Endothelial cell of hepatic sinusoid (primary cell): Measurements from ENCODE around the gene IP6K3.

Source experiments
- in situ Hi-C: cut with HindIII; loops from 2 replicates; pipeline ENCODE4 v1.10.0; 2017; ENCODE audit warnings: low sequenced_read_pairs

Gene IP6K3

DNA sequence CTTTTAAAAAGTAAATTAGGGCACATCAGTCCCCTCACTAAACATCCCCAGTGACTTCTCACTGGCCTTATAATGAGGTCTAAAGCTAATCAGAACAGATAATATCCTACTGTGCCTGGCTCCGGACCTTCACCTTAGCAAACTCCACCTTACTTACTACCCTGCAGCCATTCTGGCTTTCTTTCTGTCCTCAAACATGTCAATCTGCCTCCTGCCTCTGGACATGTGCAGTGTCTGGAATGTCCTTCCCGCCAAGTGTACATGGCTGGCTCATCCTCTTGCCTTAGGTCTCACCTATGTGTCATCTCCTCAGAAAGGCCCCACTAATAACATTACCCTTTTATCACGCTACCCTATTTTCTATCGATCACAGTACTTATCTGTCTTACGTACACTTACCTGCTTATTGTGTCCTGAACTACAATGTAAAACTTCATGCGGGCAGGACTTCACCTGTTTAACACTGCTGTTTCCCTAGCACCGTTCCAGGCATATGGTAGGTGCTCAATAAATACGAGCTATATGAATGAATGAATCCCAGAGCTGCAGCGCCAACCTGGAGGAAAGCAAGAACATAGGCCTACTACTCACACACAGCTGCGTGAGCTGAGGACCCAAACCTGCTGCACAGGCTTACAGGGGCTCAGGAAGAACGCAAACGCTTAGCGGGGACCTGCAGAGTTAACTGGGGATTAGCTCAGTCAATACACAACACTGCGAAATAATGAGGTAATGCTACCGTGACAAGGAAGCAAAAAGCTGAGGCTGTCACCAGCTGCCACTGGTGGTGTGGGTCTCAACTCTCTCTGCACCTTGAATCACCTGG lies 36.2 kb downstream of the IP6K3 start:
- in situ Hi-C loops, result loop anchor here (5.0 kb wide), 1 partner anchor 123 kb away; no protein-coding TSS in a partner anchor

DNA sequence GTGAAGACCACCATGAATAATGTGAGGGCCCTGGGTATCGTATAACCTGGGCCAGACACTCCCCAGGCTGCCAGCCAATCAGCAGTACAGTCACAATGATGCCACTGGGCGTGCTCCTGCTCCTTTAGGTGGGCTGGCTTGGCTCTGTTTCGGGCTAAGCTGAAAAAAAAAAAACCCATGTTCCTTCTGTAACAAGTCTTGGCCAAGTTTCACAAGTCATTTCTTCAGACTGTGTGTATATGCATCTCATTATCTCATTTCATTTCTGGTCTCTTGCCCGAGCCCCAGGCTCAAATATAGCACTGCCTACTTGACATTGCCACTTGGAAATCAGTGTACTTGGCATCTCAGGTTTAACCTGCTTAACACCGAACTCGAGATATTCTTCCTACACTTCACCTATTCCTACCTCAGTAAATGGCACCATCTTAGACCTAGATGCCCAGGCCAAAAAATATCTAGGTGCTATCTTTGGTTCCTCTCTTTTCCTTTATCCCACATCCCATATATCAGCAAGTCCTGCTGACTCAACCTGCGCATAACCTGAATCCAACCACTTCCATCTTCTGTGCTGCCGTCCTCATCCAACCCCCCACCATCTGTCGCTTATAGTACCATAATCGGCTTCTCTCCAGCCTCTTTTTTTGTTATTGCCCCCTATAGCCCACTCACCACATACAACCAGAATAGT lies 37.0 kb downstream of the IP6K3 start:
- in situ Hi-C loops, result loop anchor here (5.0 kb wide), 1 partner anchor 122 kb away; no protein-coding TSS in a partner anchor

DNA sequence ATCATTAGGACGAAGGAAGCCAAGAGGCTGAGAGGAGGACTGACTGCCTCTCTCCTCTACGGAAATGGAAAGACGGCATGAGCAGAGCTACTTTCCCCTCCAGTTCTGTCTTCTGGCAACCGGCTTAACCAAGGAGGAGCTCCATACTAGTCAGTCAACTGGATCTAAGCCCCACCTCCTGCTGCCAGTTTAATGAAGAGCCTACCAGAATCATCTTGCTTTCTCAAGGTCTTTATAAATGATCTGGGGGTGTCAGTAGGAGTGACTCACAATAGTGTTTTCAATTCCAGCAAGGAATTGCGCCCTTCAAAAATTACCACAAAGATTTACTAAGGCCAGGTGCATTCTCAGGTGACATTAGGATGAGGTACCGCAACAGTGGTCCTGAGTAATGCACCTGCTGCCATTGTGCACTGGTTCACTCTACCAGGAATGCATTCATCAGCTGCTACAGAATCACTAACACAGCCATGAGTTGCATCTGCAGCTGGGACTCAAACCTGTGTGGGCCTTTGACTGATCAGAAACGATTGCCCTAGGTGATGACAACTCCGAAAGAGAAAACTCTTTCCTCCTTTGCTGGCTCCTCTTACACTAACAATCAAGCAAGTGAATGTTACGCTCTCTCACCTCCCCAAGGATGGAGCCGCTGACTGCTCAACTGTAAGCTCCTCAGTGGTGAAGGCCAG lies 38.0 kb downstream of the IP6K3 start:
- in situ Hi-C loops, result no loop called here

DNA sequence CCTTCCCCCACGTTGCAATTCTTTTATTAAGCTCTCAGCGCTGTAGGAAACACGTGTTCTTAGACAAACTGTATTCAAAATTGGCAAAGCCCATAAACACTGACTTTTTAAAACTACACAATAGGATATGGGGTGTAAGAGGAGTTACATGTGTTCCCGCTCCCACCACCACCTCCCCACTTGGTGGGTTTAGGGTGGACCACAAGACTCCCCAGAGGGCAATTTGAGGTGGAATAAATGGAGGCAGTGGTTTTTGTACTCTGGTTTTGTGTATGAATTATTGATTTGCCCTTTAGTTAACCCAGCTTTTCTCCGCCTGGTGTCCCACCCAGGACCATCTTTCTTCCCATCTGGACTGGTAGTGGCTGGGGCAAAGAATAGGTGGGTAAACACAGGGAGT lies 38.9 kb downstream of the IP6K3 start:
- in situ Hi-C loops, result no loop called here

DNA sequence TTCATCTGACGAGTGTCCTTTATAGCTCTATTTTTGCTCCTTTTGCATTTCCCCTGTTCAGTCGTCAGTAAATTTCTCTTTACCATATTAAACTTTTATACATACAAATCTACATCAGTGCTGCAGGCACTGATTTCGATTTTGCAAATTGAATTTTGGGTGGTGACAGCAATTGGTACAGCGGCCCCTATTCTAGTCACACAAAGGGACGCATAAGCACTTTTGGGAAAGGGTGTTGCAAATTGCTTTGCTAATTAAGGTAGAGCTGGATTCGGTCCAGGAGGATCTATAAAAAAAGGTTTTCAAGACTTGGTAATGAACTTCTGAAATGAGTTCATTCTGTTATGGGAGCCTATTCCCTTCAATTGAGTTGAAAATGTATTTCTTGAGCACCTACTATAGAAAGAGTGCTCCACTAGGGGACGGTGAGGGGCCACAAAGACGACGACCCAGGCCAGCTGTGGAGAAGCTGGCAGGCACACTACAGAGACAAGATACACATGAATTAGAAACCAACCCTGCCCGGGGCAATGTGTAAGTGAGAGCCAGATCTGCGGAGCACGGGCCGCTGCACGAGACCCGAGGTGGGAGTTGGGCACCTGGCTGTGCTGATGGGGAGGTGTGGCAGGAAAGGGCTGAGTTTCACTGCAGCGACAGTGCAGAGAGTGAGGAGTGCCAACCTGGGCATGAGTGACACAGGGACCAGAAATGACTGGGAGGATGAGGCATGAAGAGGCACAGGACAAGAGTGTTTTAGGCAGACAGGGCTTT lies 40.6 kb downstream of the IP6K3 start:
- in situ Hi-C loops, result no loop called here

DNA sequence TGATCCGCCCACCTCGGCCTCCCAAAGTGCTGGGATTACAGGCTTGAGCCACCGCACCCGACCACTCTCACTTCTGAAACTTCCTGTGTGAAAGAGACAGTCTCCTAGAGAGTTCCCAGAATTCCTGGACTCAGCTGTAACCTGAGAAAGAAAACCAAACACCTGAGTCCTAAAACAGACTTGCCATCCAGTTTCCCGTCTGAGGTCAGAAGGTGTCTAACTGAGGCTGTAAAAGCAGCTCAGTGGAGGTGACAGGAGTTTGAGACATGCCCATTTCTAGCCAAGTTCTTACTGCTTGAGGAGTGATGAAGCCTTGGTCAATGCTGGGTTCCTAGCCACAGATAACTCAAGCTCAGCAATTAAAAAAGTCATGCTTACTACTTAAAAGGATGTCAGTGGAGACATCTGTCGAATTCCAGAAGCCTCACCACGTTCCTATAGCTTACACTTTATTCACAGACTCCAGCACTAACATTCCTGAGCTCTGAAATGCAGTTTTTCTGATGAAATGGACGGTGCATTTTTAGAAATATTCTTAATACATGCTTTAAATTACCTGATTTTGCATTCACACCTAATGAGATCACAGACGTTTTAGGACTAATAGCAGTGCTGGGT lies 41.3 kb downstream of the IP6K3 start:
- in situ Hi-C loops, result no loop called here

DNA sequence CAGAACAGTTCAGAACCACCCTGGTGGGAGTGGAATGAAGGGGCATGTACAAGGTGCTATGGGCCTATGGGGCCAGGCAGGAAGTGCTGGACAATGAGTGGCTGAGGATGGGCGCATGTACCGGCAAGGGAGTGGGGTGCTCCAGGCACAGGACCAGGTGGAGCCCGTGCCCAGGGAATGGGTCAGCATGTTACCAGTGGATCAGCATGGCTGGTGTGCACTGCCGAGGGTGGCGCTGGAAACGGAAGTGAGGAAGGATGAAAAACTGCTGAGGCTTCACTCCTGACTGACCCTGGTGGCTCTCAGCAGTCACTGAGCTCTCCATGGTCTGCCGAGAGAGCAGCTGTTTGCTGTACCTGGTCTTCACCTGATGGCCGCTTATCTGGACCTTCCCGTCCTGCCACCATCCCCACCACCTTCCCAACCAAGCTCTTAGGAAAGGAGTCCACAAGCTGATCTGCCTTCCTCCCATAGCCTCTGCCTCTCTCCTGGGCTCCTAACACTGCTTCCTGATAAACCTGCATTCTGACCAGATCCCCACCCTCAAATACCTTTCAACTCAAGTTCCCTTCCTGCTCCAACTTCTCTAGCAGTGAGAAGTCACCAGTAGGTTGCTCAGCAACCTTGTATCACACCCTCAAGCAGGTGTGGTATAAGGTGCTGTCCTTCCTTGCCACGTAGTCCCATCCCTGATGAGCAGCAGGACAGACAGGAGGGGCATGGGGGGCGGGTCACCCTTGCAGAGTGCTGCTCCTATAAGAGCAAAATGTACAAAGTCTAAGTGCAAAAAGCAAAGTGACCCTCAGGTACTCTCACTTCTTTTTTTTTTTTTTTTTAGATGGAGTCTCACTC lies 42.3 kb downstream of the IP6K3 start:
- in situ Hi-C loops, result no loop called here

DNA sequence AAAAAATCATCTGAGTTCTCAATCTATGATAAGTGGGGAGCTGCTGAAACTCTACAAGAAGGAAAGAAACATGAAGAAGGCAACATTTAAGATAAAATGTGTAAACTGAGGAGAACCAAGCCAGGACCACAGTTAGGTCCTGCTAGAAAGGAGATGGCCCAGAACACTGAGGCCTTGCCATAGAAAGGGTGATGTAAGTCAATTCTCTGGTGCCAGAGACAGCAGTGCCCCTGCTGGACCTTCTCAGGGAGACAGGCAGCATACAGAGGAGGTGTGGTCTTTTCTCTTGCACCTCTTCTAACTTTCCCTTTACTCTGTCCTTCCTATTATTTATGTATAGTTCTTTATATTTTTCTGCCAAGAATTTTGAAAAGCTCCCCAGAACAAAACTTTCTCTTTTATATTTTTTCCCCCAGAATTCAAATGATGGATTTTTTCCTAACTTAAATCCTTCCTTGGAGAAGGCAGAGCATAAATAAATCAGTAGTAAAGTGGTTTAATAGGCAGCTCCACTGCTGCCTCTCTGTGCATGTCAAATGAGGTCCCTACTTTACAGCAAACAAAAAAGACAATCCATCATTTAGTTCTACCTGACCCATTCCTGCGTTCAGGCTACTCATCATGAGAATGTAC lies 44.2 kb downstream of the IP6K3 start:
- in situ Hi-C loops, result no loop called here

DNA sequence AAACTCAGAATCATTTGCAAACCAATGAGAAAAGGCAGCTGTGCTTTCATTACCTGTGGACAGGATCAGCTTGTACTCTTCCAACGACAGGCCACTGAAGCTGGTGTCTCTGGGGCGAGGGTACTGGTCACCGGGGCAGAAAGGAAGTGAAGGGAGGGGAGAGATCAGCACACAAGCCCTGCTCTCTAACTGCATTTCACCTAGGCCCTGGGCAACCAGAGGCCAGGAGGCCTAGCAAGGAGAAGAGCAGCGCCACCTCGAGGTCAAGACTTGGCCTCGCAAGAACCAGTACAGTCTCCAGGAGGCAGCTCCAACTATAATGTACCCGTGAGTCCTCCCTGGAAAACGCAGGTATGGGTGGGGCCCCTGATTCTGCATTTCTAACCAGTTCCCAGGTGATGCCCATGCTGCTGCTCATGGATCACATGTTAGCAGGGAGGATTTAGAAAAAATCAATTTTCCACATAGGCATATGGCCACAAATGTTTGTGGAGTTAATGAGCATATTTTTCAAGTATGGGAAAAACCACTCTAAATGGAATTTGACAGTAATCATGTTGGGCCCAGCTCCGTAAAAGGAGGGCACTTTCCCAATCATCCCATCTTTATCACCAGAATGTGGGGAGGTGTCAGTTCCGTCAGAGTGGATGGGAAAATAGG lies 46.2 kb downstream of the IP6K3 start:
- in situ Hi-C loops, result no loop called here

DNA sequence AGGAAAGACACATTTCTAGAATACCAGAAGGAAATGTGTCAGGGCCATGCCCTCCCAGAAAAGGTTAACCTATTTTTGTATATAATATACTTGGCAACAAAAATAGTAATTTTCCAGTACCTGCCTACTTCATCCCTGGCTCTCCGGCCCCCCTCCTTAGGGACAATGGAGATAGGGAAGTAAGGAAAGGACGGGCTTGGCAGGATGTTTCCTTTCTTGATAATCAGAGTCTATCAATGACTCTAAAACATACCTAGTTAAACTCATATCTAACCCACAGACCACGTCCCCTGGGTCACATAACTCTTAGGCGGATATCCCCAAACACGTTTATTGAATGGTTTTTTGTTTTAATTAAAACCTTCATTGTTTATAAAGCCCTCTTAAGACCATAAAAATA lies 47.0 kb downstream of the IP6K3 start:
- in situ Hi-C loops, result no loop called here

DNA sequence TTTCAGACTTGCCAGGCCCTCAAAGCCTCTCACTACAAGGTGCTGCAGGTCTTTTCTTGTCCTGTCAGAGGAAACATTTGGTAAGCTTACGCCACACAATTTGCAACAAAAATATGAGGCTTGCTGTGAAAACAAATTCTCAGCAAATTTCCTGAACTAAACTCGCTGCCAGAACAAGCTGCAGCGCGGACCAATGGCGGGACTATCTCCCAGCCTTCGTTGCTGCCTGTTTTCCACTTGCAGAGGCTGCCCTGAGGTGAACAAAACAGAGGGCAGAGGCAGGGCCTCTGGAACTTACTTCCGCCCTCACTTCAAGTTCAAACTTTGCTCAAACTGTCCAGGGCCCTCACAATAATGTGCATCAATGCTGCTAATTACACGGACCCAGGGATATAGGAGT lies 47.6 kb downstream of the IP6K3 start:
- in situ Hi-C loops, result no loop called here

DNA sequence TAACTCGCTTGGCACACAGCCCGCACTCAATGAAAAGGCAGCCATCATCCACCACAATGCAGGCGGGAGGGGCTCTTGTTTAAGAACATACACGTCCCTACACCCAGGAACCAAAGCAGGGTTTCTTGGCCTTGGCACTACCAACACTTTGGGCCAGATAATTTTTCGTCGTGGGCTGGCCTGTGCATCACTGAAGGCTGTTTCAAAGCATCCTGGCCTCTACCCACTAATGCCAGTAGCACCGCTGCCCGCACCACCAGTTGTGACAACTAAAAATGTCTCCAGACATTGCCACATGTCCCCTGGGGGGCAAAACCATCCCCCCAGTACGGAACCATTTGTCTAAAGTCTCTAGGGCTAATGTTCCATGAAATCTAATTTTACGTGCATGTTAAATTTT lies 48.2 kb downstream of the IP6K3 start:
- in situ Hi-C loops, result no loop called here

DNA sequence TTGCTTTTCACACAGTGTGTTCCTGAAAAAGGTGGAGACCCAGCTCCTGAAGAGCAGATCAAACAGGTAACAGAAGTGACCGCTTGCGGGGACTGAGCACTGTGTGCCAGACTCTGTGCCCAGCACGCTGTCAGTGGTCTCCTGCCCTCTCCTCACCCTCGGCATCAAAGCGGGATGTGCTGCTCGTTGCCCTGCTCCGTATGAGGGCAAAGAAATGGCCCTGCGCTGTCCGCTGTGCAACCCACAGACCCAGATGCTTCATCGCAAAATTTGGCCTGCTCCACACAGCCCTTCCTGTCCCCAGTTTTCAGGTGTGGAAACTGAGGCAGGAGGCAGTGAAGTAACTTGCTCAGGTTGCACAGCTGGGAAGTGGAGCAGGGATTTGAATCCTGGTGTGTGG lies 48.9 kb downstream of the IP6K3 start:
- in situ Hi-C loops, result no loop called here

DNA sequence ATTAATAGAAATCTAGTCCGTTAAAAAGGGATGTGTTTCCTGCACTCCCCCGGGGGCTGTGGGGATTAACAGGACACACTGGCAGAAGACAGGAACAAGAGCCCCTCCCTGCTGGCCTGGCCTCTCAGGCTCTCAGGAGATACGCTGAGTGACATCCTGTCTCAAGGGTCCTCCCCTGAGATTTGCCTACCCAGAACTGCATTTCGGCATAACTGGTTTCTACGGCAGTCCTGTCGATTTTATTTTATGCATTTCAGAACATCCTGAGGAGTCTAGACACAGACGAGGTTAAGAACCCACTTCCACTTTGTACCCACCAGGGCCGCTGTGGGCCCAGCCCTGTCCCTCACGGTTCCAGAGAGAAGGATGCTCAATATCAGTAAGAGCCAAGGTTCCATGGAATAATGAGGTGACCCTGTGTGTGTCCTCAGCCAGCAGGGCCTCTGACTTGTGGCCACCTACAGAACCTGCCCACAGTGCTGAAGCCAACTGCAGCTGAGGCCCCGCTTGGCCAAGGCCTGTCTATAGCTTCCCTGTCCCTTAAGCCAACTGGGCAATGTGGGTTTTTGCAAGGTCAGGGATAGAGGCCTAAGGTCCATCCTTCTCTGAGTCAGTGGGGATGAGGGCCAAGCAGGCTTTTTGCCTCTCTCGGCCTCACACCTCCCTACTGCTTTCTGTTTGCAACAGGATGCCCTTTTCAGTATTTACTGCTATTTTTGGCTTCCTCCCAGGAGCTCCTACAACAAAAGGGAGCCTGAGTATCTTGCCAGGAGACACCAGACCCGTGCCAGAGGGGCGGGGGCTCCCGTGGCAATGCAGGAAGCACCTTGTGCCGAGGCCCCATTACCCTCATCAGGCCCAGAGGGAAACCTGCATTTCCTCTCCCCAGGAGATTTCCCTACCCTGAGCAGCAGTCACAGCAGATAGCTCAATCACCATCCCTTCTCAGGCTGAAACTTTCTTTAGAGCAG lies 49.9 kb downstream of the IP6K3 start:
- in situ Hi-C loops, result no loop called here

DNA sequence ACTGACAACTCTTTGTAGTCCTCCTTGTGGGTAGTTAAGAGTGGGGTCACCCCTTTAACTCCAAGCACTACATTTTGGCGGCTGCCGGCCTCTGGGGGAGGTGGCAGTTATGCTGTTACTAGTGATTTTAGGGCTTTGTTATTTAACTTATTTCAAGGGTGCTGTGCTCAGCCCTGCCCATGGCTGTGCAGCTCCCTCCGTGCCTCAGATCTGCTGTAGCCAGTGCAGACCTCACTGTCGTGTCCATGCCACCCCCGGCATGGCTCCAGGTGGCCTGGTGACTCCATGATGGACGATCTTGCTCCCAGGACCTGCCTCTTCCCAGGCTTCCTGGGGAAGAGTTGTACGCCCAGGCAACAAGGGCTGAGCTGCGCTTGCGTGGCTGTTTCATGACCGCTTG lies 50.6 kb downstream of the IP6K3 start:
- in situ Hi-C loops, result no loop called here

DNA sequence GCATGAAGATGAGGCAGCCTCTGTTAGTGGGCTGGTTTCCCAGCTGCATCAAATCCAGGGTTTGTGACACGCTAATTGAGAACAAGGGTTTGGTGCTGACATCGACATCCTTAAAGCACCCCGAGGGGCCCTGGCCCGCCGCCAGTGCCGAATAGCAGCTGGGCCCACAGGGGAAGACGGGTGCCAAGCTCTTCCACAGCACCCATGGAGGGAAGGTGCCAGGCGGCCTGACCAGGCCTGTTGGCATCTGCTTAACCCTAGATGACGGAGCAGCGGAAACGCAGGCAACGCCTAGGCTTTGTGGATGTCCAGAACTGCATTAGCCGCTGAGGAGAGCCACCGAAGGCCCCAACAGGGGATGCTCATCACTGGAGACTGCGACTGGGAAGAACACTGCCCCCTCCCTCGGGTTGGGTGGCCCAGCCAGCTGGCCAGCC lies 51.2 kb downstream of the IP6K3 start:
- in situ Hi-C loops, result no loop called here

DNA sequence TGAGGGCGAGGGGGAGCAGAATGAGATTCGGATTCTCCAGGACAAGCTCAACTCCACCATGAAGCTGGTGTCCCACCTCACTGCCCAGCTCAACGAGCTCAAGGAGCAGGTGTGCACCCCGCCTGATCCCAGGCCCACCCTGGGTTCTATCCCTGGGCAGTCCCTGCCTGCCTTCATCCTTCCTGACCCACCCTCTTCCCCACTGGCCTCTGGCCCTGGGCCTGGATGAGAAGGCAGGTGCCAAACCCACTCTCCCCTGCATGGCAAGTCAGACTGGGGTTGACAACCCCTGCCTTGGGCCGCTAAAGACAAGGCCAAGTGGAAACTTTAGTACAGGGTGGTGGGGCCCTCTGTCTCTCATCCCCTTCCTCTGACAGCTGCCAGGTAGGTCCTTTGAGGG lies 51.7 kb downstream of the IP6K3 start:
- in situ Hi-C loops, result no loop called here
